HepG2 (cell line): ENCODE results near the gene HSPA5. TPM values are rescaled to one million over a fixed set of nuclear protein-coding genes. Genes with fewer than 3 reads are reported as not detected.
A peak's percentile ranks its signal among the peaks of the same experiment; 100 is the strongest.

Source experiments
- AGO1 ChIP-seq: fragments of 200-400 bp; formaldehyde crosslinking; IDR thresholded peaks from 2 replicates; pipeline ENCODE4 v1.6.1; 2017; ENCODE audit warnings: mild to moderate bottlenecking, low read depth, low read length, moderate library complexity; ENCODE audit not compliant: poor library complexity, severe bottlenecking
- CSRNP1 ChIP-seq: sonication (generic); formaldehyde crosslinking; IDR thresholded peaks from 2 replicates; pipeline ENCODE4 v1.8.1; 2023; ENCODE audit warnings: mild to moderate bottlenecking, missing genetic modification reagents
- GABPA ChIP-seq, 2 experiments: IDR thresholded peaks; 2 replicates each; pipeline ENCODE4 v1.6.1; 2011 to 2016; ENCODE audit warnings: low read depth in 2 of 2, low read length in 1 of 2, missing biosample characterization in 1 of 2, missing genetic modification characterization in 1 of 2
- MEF2D ChIP-seq: sonication (generic); formaldehyde crosslinking; IDR thresholded peaks from 2 replicates; pipeline ENCODE4 v1.5.1; 2020; ENCODE audit warnings: mild to moderate bottlenecking, missing genetic modification reagents
- MEIS2 ChIP-seq: sonication (generic); formaldehyde crosslinking; IDR thresholded peaks from 2 replicates; pipeline ENCODE4 v1.9.0; 2021; ENCODE audit warnings: mild to moderate bottlenecking, missing genetic modification reagents
- MXD4 ChIP-seq: IDR thresholded peaks from 2 replicates; pipeline ENCODE4 v1.6.1; 2016; ENCODE audit warnings: mild to moderate bottlenecking, missing biosample characterization, missing genetic modification reagents
- NR3C1 ChIP-seq: sonication (generic); formaldehyde crosslinking; IDR thresholded peaks from 2 replicates; pipeline ENCODE4 v1.4.0; 2020; ENCODE audit warnings: missing genetic modification reagents
- SCMH1 ChIP-seq: sonication (generic); formaldehyde crosslinking; IDR thresholded peaks from 2 replicates; pipeline ENCODE4 v1.9.0; 2021; ENCODE audit warnings: missing genetic modification reagents, mild to moderate bottlenecking, borderline replicate concordance
- SRSF1 ChIP-seq: fragments of 200-400 bp; formaldehyde crosslinking; optimal IDR thresholded peaks from 2 replicates; pipeline ENCODE3; 2017; ENCODE audit warnings: mild to moderate bottlenecking, low read depth, low read length, moderate library complexity
- ZGPAT ChIP-seq: IDR thresholded peaks from 2 replicates; pipeline ENCODE4 v1.6.1; 2016; ENCODE audit warnings: mild to moderate bottlenecking
- ZNF143 ChIP-seq: sonication (generic); formaldehyde crosslinking; IDR thresholded peaks from 2 replicates; pipeline ENCODE4 v1.4.0; 2020; ENCODE audit warnings: missing genetic modification reagents
- ZNF383 ChIP-seq: sonication (generic); formaldehyde crosslinking; IDR thresholded peaks from 2 replicates; pipeline ENCODE4 v1.4.0; 2020; ENCODE audit warnings: missing genetic modification reagents, mild to moderate bottlenecking, borderline replicate concordance
- ZNF44 ChIP-seq: sonication (generic); formaldehyde crosslinking; IDR thresholded peaks from 2 replicates; pipeline ENCODE4 v1.5.1; 2020; ENCODE audit warnings: mild to moderate bottlenecking, missing genetic modification reagents
- ZNF543 ChIP-seq: sonication (generic); formaldehyde crosslinking; IDR thresholded peaks from 2 replicates; pipeline ENCODE4 v1.4.0; 2020; ENCODE audit warnings: mild to moderate bottlenecking, missing genetic modification reagents
- ZNF614 ChIP-seq: IDR thresholded peaks from 2 replicates; pipeline ENCODE4 v1.6.1; 2018; ENCODE audit warnings: missing biosample characterization, missing genetic modification reagents, inconsistent platforms, borderline replicate concordance
- ZNF788 ChIP-seq: sonication (generic); formaldehyde crosslinking; IDR thresholded peaks from 2 replicates; pipeline ENCODE4 v1.5.0; 2020; ENCODE audit warnings: mild to moderate bottlenecking, missing genetic modification reagents, borderline replicate concordance
- polyA plus RNA-seq, 8 experiments: library from polyadenylated mRNA; depleted of rRNA in 3 of 8; stranded (reverse) in 7 of 8; unstranded in 1 of 8; fragments of >200 nt; fragmentation: Illumina TruSeq in 4 of 8; extraction: Trizol in 4 of 8; gene quantifications; 2 replicates each; pipeline versions ENCODE4 v1.2.1 to v1.2.3, GENCODE V29; 2011 to 2016; ENCODE audit warnings: low read depth in 4 of 8, missing spikeins in 1 of 8, mixed read lengths in 1 of 8; ENCODE audit not compliant: insufficient read depth in 1 of 8
- total RNA-seq, 5 experiments: library from RNA; depleted of rRNA; stranded (reverse); fragments of >200 nt; fragmentation: Illumina TruSeq; extraction: Trizol; gene quantifications; 2 replicates each; pipeline ENCODE4 v1.2.3, GENCODE V29; 2016; ENCODE audit warnings: low read depth in 1 of 5
- TF ChIP-seq, protein P1 (sequence below): sonication (generic); formaldehyde crosslinking; IDR thresholded peaks from 2 replicates; pipeline ENCODE4 v1.4.0; 2020; ENCODE audit warnings: mild to moderate bottlenecking, missing genetic modification reagents
- TF ChIP-seq, protein P2 (sequence below): sonication (generic); formaldehyde crosslinking; IDR thresholded peaks from 2 replicates; pipeline ENCODE4 v1.5.0; 2020; ENCODE audit warnings: mild to moderate bottlenecking, missing genetic modification reagents, moderate library complexity
- TF ChIP-seq, protein P3 (sequence below): sonication (generic); formaldehyde crosslinking; IDR thresholded peaks from 2 replicates; pipeline ENCODE4 v1.8.0; 2022; ENCODE audit warnings: mild to moderate bottlenecking, missing genetic modification reagents, moderate library complexity
- TF ChIP-seq, protein P4 (sequence below): sonication (generic); formaldehyde crosslinking; IDR thresholded peaks from 2 replicates; pipeline ENCODE4 v1.4.0; 2020; ENCODE audit warnings: missing genetic modification reagents

Gene HSPA5
- total and polyA plus RNA-seq, 2 of the 13 experiments (the other 11 are each of a cell fraction or from before 2014, with no cell fraction given) = 201 to 206 TPM

- TF ChIP-seq ZNF543 = no peak
- no peak for TF ChIP-seq SCMH1 (CRISPR knock-in tag)
- no peak for TF ChIP-seq CSRNP1
- TF ChIP-seq, protein P1, sequence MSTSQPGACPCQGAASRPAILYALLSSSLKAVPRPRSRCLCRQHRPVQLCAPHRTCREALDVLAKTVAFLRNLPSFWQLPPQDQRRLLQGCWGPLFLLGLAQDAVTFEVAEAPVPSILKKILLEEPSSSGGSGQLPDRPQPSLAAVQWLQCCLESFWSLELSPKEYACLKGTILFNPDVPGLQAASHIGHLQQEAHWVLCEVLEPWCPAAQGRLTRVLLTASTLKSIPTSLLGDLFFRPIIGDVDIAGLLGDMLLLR (CRISPR knock-in tag) = no peak; the same call in 1 of the 2 replicates
- TF ChIP-seq NR3C1 = no peak
- TF ChIP-seq MEF2D = no peak
- no peak for TF ChIP-seq ZNF143 (CRISPR knock-in tag)
- TF ChIP-seq MXD4 (CRISPR knock-in tag) = no peak
- TF ChIP-seq GABPA (IDR thresholded peaks at IDR 0.05; ENCODE audit: low read depth, low read length) = no peak
- TF ChIP-seq GABPA (CRISPR knock-in tag; IDR thresholded peaks at IDR 0.05; ENCODE audit: low read depth) = no peak
- TF ChIP-seq, protein P2, sequence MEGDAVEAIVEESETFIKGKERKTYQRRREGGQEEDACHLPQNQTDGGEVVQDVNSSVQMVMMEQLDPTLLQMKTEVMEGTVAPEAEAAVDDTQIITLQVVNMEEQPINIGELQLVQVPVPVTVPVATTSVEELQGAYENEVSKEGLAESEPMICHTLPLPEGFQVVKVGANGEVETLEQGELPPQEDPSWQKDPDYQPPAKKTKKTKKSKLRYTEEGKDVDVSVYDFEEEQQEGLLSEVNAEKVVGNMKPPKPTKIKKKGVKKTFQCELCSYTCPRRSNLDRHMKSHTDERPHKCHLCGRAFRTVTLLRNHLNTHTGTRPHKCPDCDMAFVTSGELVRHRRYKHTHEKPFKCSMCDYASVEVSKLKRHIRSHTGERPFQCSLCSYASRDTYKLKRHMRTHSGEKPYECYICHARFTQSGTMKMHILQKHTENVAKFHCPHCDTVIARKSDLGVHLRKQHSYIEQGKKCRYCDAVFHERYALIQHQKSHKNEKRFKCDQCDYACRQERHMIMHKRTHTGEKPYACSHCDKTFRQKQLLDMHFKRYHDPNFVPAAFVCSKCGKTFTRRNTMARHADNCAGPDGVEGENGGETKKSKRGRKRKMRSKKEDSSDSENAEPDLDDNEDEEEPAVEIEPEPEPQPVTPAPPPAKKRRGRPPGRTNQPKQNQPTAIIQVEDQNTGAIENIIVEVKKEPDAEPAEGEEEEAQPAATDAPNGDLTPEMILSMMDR = no peak
- TF ChIP-seq ZNF788 (CRISPR knock-in tag) = no peak
- 0 out of 2 replicates have a peak, but pooled peaks have one; percentile 38 for TF ChIP-seq MEIS2
- no peak for TF ChIP-seq ZGPAT
- TF ChIP-seq, protein P3, sequence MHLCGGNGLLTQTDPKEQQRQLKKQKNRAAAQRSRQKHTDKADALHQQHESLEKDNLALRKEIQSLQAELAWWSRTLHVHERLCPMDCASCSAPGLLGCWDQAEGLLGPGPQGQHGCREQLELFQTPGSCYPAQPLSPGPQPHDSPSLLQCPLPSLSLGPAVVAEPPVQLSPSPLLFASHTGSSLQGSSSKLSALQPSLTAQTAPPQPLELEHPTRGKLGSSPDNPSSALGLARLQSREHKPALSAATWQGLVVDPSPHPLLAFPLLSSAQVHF (CRISPR knock-in tag) = no peak
- no peak for TF ChIP-seq ZNF44 (CRISPR knock-in tag)
- no peak for TF ChIP-seq ZNF383 (CRISPR knock-in tag)
- TF ChIP-seq, protein P4, sequence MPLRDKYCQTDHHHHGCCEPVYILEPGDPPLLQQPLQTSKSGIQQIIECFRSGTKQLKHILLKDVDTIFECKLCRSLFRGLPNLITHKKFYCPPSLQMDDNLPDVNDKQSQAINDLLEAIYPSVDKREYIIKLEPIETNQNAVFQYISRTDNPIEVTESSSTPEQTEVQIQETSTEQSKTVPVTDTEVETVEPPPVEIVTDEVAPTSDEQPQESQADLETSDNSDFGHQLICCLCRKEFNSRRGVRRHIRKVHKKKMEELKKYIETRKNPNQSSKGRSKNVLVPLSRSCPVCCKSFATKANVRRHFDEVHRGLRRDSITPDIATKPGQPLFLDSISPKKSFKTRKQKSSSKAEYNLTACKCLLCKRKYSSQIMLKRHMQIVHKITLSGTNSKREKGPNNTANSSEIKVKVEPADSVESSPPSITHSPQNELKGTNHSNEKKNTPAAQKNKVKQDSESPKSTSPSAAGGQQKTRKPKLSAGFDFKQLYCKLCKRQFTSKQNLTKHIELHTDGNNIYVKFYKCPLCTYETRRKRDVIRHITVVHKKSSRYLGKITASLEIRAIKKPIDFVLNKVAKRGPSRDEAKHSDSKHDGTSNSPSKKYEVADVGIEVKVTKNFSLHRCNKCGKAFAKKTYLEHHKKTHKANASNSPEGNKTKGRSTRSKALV (CRISPR knock-in tag) = no peak
- no peak for TF ChIP-seq AGO1
- TF ChIP-seq SRSF1 = no peak
- TF ChIP-seq ZNF614 (CRISPR knock-in tag) = no peak
Observed at GRCh38 chr9:125241863-125242739, 958 bp upstream of the HSPA5 start (continued).
